ENCODE measurements around the gene CRAMP1. TPM values are rescaled to one million over a fixed set of nuclear protein-coding genes. Genes with fewer than 3 reads are reported as not detected.

CRAMP1 gene
- total RNA-seq, 1 experiment from 2014 or later: 33.0 TPM

GRCh38 chr16:1572673-1573072 lies 39.5 kb upstream of the CRAMP1 start:
- no peaks in the 10 kb centered on the region for H3K9me3 ChIP-seq (ENCODE audit: low read depth, low read length, poor library complexity, severe bottlenecking)
- H3K27ac ChIP-seq (ENCODE audit: low read depth, low read length, poor library complexity, severe bottlenecking): no peak overlapping the region
- no peak overlapping the region for H3K4me3 ChIP-seq (ENCODE audit: low read depth, low read length, poor library complexity, severe bottlenecking)
- ChIA-PET CTCF (no interaction called here), POLR2A (ENCODE audit: low non-redundant PET) (interaction anchor here (0.6 kb wide), 1 partner anchor 707 kb away, joined by 4 read pairs; no protein-coding TSS in a partner anchor)
- H3K4me1 ChIP-seq (ENCODE audit: insufficient read depth, low read length, poor library complexity, severe bottlenecking): no peaks in the 10 kb centered on the region
- H3K27me3 ChIP-seq (replicated peaks; ENCODE audit: insufficient read depth, low read depth, low read length, poor library complexity): no peaks in the 10 kb centered on the region
- intact Hi-C loops (cut with micrococcal nuclease; ENCODE audit: unreplicated experiment): no loop called here
- DNase-seq (ENCODE audit: low spot score): no peak
- no peaks in the 10 kb centered on the region for H3K36me3 ChIP-seq (ENCODE audit: insufficient read depth, low read length, poor library complexity, severe bottlenecking)
- TF ChIP-seq EZH2 (IDR thresholded peaks at IDR 0.05; ENCODE audit: borderline replicate concordance, low read depth, low read length, poor library complexity, severe bottlenecking): no peak
- BruUV-seq (replicated peaks): no TSS peak

DNA sequence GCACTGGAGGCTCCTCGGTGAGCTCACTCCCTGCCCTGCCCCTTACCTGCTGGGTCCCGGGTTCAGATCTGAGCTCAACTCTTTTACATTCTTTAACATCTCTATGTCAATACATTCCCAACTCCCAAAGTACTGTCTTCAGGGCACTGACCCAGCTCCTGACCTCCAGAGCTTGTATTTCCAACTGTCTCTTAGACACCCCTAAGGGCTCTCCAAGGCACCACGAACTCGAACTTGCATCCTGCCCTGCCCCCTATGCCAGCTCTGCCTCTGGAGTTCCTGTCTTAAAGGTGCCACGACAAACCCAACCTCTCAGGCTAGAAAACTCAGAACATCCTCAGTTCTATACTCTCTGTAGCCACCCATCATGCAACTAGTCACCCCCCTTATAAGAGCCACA lies 38.9 kb upstream of the CRAMP1 start:
- ChIA-PET CTCF (interaction anchor here (0.6 kb wide), 1 partner anchor 700 kb away, joined by 3 read pairs; no protein-coding TSS in a partner anchor), POLR2A (ENCODE audit: low non-redundant PET) (interaction anchor here (0.6 kb wide), 1 partner anchor 706 kb away, joined by 4 read pairs; no protein-coding TSS in a partner anchor)
- TF ChIP-seq CTCF (conservative IDR thresholded peaks at IDR 0.05; ENCODE audit: low read depth, low read length): no peak
- no peak for TF ChIP-seq EZH2 (IDR thresholded peaks at IDR 0.05; ENCODE audit: borderline replicate concordance, low read depth, low read length, poor library complexity, severe bottlenecking)
- no peaks in the 10 kb centered on the region for H3K4me1 ChIP-seq (ENCODE audit: insufficient read depth, low read length, poor library complexity, severe bottlenecking)
- H3K27ac ChIP-seq (ENCODE audit: low read depth, low read length, poor library complexity, severe bottlenecking): no peak overlapping the region
- H3K27me3 ChIP-seq (replicated peaks; ENCODE audit: insufficient read depth, low read depth, low read length, poor library complexity): no peaks in the 10 kb centered on the region
- no TSS peak for BruUV-seq (replicated peaks)
- no peak overlapping the region for H3K4me3 ChIP-seq (ENCODE audit: low read depth, low read length, poor library complexity, severe bottlenecking)
- H3K9me3 ChIP-seq (ENCODE audit: low read depth, low read length, poor library complexity, severe bottlenecking): no peaks in the 10 kb centered on the region
- H3K36me3 ChIP-seq (ENCODE audit: insufficient read depth, low read length, poor library complexity, severe bottlenecking): no peaks in the 10 kb centered on the region
- no peak for DNase-seq (ENCODE audit: low spot score)
- intact Hi-C loops (cut with micrococcal nuclease; ENCODE audit: unreplicated experiment): no loop called here

DNA sequence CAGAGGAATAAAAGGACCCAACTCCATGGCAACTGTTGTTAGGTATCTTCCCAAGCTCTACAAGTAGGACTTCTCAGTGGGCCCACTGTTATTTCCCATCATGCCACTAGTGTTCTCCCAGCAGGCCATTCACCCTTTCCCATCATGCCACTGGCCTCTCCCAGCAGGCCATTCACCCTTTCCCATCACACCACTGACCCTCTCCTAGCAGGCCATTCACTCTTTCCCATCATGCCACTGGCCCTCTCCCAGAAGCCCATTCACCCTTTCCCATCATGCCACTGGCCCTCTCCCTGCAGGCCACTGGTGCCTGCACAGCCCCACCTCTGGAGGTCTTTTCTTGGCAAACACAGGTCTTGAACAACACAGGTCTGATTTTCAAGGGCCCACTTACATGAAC lies 36.6 kb upstream of the CRAMP1 start:
- ChIA-PET CTCF (no interaction called here), POLR2A (ENCODE audit: low non-redundant PET) (no interaction called here)
- Histone ChIP-seq H3K27ac (ENCODE audit: low read depth, low read length, poor library complexity, severe bottlenecking) (no peak overlapping the region), H3K4me3 (ENCODE audit: low read depth, low read length, poor library complexity, severe bottlenecking) (no peak overlapping the region), H3K4me1 (ENCODE audit: insufficient read depth, low read length, poor library complexity, severe bottlenecking) (no peaks in the 10 kb centered on the region), H3K36me3 (ENCODE audit: insufficient read depth, low read length, poor library complexity, severe bottlenecking) (no peaks in the 10 kb centered on the region), H3K27me3 (replicated peaks; ENCODE audit: insufficient read depth, low read depth, low read length, poor library complexity) (no peaks in the 10 kb centered on the region), H3K9me3 (ENCODE audit: low read depth, low read length, poor library complexity, severe bottlenecking) (no peaks in the 10 kb centered on the region)
- TF ChIP-seq CTCF (conservative IDR thresholded peaks at IDR 0.05; ENCODE audit: low read depth, low read length) (no peak), EZH2 (IDR thresholded peaks at IDR 0.05; ENCODE audit: borderline replicate concordance, low read depth, low read length, poor library complexity, severe bottlenecking) (no peak)
- intact Hi-C loops (cut with micrococcal nuclease; ENCODE audit: unreplicated experiment): no loop called here
- DNase-seq (ENCODE audit: low spot score): no peak
- no TSS peak for BruUV-seq (replicated peaks)

DNA sequence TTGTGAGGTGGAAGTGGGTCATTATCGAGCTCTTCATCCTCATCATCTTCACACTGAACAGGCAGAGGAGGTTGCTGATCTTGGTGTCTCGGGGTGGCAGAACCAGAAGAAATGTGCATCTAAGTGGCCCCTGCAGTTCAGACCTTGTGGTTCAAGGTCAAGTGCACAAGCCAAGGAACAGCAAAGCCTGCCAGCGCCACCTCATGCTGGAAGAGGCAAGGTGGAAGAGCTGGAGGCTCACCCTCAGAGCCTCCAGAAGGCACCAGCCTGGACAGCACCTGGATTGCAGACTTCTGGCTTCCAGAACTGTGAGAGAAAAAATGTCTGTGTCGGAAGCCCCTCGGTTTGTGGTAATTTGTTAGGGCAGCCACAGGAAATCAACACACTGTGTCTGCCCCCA lies 32.9 kb upstream of the CRAMP1 start:
- H3K36me3 ChIP-seq (ENCODE audit: insufficient read depth, low read length, poor library complexity, severe bottlenecking): peaks cover 4% of the 10 kb centered on the region
- no peaks in the 10 kb centered on the region for H3K27me3 ChIP-seq (replicated peaks; ENCODE audit: insufficient read depth, low read depth, low read length, poor library complexity)
- H3K4me1 ChIP-seq (ENCODE audit: insufficient read depth, low read length, poor library complexity, severe bottlenecking): no peaks in the 10 kb centered on the region
- TF ChIP-seq EZH2 (IDR thresholded peaks at IDR 0.05; ENCODE audit: borderline replicate concordance, low read depth, low read length, poor library complexity, severe bottlenecking) (no peak), CTCF (conservative IDR thresholded peaks at IDR 0.05; ENCODE audit: low read depth, low read length) (no peak)
- H3K27ac ChIP-seq (ENCODE audit: low read depth, low read length, poor library complexity, severe bottlenecking): no peak overlapping the region
- H3K4me3 ChIP-seq (ENCODE audit: low read depth, low read length, poor library complexity, severe bottlenecking): no peak overlapping the region
- BruUV-seq (replicated peaks): no TSS peak
- H3K9me3 ChIP-seq (ENCODE audit: low read depth, low read length, poor library complexity, severe bottlenecking): no peaks in the 10 kb centered on the region
- CTCF ChIA-PET: no interaction called here
- intact Hi-C loops (cut with micrococcal nuclease; ENCODE audit: unreplicated experiment): no loop called here
- POLR2A ChIA-PET (ENCODE audit: low non-redundant PET): no interaction called here
- DNase-seq (ENCODE audit: low spot score): no peak

Measured in A673 (cell line).